Mammary epithelial cell (primary cell): ENCODE measurements around the gene WNT7B.

ENCODE experiments used
- CTCF ChIP-seq, 2 donors: IDR thresholded peaks in 1 of 2; conservative IDR thresholded peaks in 1 of 2; 2 replicates each; pipeline ENCODE4 v1.5.1; 2011 to 2012; ENCODE audit warnings: inconsistent platforms in 2 of 2, low read length in 2 of 2, mild to moderate bottlenecking in 2 of 2, control low read depth in 1 of 2, low read depth in 1 of 2; ENCODE audit not compliant: insufficient read depth in 1 of 2; ENCODE audit errors: extremely low read depth in 1 of 2
- EZH2 ChIP-seq: IDR thresholded peaks from 2 replicates; pipeline ENCODE4 v1.6.1; 2012; ENCODE audit warnings: low read length, inconsistent platforms, borderline replicate concordance

GRCh38 chr22:45885941-45886395 is 91.0 kb downstream of the WNT7B start:
- TF ChIP-seq EZH2 (no peak), CTCF (conservative IDR thresholded peaks at IDR 0.05 in 1 of 2, IDR thresholded peaks at IDR 0.05 in 1 of 2; ENCODE audit: extremely low read depth in 1 of 2, insufficient read depth in 1 of 2, low read depth in 1 of 2, low read length in 2 of 2) (no peak)
